ENCODE results near the gene NDUFA13.

DNA sequence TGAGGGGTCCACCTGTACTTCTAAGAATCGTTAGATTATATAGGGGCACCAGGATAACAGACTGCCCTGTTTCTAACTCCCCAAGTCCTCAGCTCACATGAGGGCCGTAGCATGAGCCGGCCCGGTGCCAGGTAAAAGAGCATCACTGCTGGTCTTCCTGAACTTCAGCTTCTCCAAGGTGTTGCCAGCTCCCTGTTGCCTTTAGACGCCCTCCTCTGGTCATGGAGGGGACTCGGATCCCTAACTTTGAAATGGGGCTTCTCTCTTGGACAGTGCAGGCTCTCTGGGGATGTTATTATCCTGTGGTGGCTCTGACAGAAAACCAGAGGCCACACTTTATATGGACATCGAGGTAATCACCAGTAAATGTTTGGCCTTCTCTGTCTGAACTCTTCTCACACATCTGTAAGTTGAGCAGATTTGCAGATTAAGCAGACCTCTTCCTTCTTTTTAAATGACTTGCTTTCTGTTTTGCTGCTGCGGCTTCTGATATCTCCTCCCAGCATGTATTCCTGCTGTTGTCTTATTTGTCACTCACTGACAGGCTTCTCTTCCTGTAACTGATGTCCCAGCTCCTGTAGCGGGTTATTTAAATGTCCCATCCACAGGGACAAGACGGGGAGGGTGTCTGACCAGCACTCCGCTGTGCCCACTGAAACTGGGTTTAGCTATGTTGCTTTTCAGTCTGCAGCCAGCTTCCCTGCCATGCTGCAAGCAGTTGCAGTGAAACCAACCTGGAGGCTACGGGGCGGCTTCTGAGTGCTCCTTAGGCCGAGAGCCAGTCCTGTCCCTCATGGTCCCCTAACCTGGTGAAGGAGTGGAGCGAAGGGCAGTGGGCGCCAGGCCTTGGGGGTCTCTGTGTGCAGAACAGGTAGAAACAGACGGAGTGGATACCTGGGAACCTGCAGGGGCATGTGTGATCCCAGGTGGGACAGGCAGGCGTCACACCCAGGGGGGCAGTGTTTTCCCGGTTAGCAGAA lies 39.9 kb upstream of the NDUFA13 start:
- TF ChIP-seq, protein P1, sequence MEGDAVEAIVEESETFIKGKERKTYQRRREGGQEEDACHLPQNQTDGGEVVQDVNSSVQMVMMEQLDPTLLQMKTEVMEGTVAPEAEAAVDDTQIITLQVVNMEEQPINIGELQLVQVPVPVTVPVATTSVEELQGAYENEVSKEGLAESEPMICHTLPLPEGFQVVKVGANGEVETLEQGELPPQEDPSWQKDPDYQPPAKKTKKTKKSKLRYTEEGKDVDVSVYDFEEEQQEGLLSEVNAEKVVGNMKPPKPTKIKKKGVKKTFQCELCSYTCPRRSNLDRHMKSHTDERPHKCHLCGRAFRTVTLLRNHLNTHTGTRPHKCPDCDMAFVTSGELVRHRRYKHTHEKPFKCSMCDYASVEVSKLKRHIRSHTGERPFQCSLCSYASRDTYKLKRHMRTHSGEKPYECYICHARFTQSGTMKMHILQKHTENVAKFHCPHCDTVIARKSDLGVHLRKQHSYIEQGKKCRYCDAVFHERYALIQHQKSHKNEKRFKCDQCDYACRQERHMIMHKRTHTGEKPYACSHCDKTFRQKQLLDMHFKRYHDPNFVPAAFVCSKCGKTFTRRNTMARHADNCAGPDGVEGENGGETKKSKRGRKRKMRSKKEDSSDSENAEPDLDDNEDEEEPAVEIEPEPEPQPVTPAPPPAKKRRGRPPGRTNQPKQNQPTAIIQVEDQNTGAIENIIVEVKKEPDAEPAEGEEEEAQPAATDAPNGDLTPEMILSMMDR (IDR thresholded peaks at IDR 0.05): peak in 1 of 4 experiments; percentile 30
- no peak for TF ChIP-seq EP300 (IDR thresholded peaks at IDR 0.05)
- no peak for TF ChIP-seq POLR2AphosphoS5 (IDR thresholded peaks at IDR 0.05)
- TF ChIP-seq POLR2A (IDR thresholded peaks at IDR 0.05): no peak

Data from gastroesophageal sphincter (tissue), 3 donors.